Stimulated activated CD4-positive, alpha-beta T cell treated with anti-CD3 and anti-CD28 coated beads, Interleukin-4, amount 100 ng/mL, for 1 hour (primary cell): ENCODE data around the gene POLR3A.
A peak's percentile ranks its signal among the peaks of the same experiment; 100 is the strongest.

Experiments used
- DNase-seq: peaks from one replicate; pipeline ENCODE4 v3.0.0-alpha.2; 2020

POLR3A gene

GRCh38 chr10:78046711-78047269 lies 17.5 kb upstream of the POLR3A start:
- no peak for DNase-seq

GRCh38 chr10:78045856-78046255 lies 16.5 kb upstream of the POLR3A start:
- DNase-seq, result no peak

GRCh38 chr10:78045237-78045636 lies 15.9 kb upstream of the POLR3A start:
- DNase-seq, result peak; percentile 25

- no peak for DNase-seq
Observed at GRCh38 chr10:78044699-78045098, 15.4 kb upstream of the POLR3A start.

GRCh38 chr10:78044179-78044578 lies 14.9 kb upstream of the POLR3A start:
- no peak for DNase-seq

- DNase-seq, result no peak
Observed at GRCh38 chr10:78042752-78043104, 13.4 kb upstream of the POLR3A start.

GRCh38 chr10:78042058-78042751 lies 12.9 kb upstream of the POLR3A start:
- DNase-seq, result no peak

- no peak for DNase-seq
Observed at GRCh38 chr10:78041170-78042057, 12.1 kb upstream of the POLR3A start.

- no peak for DNase-seq
Observed at GRCh38 chr10:78039743-78040142, 10.4 kb upstream of the POLR3A start.

GRCh38 chr10:78038791-78039547 lies 9.7 kb upstream of the POLR3A start:
- DNase-seq, result no peak

GRCh38 chr10:78038105-78038504 lies 8.8 kb upstream of the POLR3A start:
- no peak for DNase-seq

GRCh38 chr10:78035933-78036583 lies 6.7 kb upstream of the POLR3A start:
- DNase-seq, result no peak

- DNase-seq, result no peak
Observed at GRCh38 chr10:78035437-78035836, 6.1 kb upstream of the POLR3A start.

GRCh38 chr10:78035025-78035424 lies 5.7 kb upstream of the POLR3A start:
- no peak for DNase-seq

GRCh38 chr10:78033637-78034470 lies 4.5 kb upstream of the POLR3A start, which contains the start of gene RPS24:
RPS24 (plus strand) TSS chr10:78033863; CDS start chr10:78033902, 39 bp downstream.
- DNase-seq, result peak; percentile 94

GRCh38 chr10:78033387-78033636 lies 4.0 kb upstream of the POLR3A start:
- no peak for DNase-seq

GRCh38 chr10:78028438-78029268 lies 662 bp downstream of the POLR3A start:
- no peak for DNase-seq

- no peak for DNase-seq
Observed at GRCh38 chr10:78025685-78026364, 3.5 kb downstream of the POLR3A start.

GRCh38 chr10:78023741-78024140 lies 5.6 kb downstream of the POLR3A start:
- DNase-seq, result no peak

GRCh38 chr10:78021201-78021600 lies 8.1 kb downstream of the POLR3A start:
- no peak for DNase-seq
